Esophagus mucosa (tissue), 1 donor: ENCODE measurements around the gene RAPGEF4. TPM values are rescaled to one million over a fixed set of nuclear protein-coding genes. Genes with fewer than 3 reads are reported as not detected.

Source experiments
- ATAC-seq: fragments of 200-7000 bp; cut with Tn5 transposase; one replicate; pipeline ENCODE4 v1.9.1; 2020
- total RNA-seq: library from RNA; stranded (reverse); gene quantifications from one replicate; pipeline ENCODE4 v1.2.4, GENCODE V29; 2023
- donor health status: DM: yes; HTN: yes; CAD: no.

RAPGEF4 gene
- total RNA-seq, 1 donor from 2014 or later: 3.3 TPM

GRCh38 chr2:173043897-173044519 is 308.4 kb downstream of the RAPGEF4 start:
- peak; percentile 6 for ATAC-seq

- peak; percentile 11 for ATAC-seq
Measured at GRCh38 chr2:173044686-173045085, 309.0 kb downstream of the RAPGEF4 start.

GRCh38 chr2:173045181-173045580 is 309.5 kb downstream of the RAPGEF4 start:
- no peak for ATAC-seq

- ATAC-seq: peak; percentile 14
Measured at GRCh38 chr2:173048522-173048896, 312.9 kb downstream of the RAPGEF4 start.

- ATAC-seq: peak; percentile 96
Measured at GRCh38 chr2:173048897-173049661, 313.4 kb downstream of the RAPGEF4 start.

- ATAC-seq: no peak
Measured at GRCh38 chr2:173049831-173050230, 314.2 kb downstream of the RAPGEF4 start.

GRCh38 chr2:173050684-173051083 is 315.0 kb downstream of the RAPGEF4 start:
- peak; percentile 50 for ATAC-seq

GRCh38 chr2:173051463-173052215 is 316.0 kb downstream of the RAPGEF4 start:
- ATAC-seq: no peak

- ATAC-seq: no peak
Measured at GRCh38 chr2:173053043-173053699, 317.5 kb downstream of the RAPGEF4 start.

GRCh38 chr2:173054466-173054865 is 318.8 kb downstream of the RAPGEF4 start:
- ATAC-seq: no peak

GRCh38 chr2:173056705-173057364 is 321.2 kb downstream of the RAPGEF4 start:
- no peak for ATAC-seq

GRCh38 chr2:173058097-173058496 is 322.5 kb downstream of the RAPGEF4 start:
- no peak for ATAC-seq

GRCh38 chr2:173058673-173059072 is 323.0 kb downstream of the RAPGEF4 start:
- ATAC-seq: peak; percentile 53

GRCh38 chr2:173059292-173059691 is 323.6 kb downstream of the RAPGEF4 start:
- no peak for ATAC-seq

GRCh38 chr2:173059971-173060461 is 324.4 kb downstream of the RAPGEF4 start:
- ATAC-seq: no peak

GRCh38 chr2:173062801-173063200 is 327.2 kb downstream of the RAPGEF4 start:
- peak; percentile 80 for ATAC-seq

- peak; percentile 79 for ATAC-seq
Measured at GRCh38 chr2:173064151-173064805, 328.6 kb downstream of the RAPGEF4 start.

- ATAC-seq: no peak
Measured at GRCh38 chr2:173066887-173067676, 331.4 kb downstream of the RAPGEF4 start.

GRCh38 chr2:173075056-173075780 is 339.6 kb downstream of the RAPGEF4 start:
- no peak for ATAC-seq
